Retina (tissue), 1 donor: Measurements from ENCODE around the gene NOX1.
"Not testable (repeated sequence)": the region's sequence is repeated elsewhere in the genome, so short reads cannot be mapped to it uniquely, and the experiment has no call there.

Experiments used
- DNase-seq: peaks from one replicate; pipeline ENCODE4 v3.0.0-alpha.2; 2016

The NOX1 gene

GRCh38 chrX:100819534-100819836 lies 54.7 kb downstream of the NOX1 start:
- DNase-seq = no peak

GRCh38 chrX:100817340-100817739 lies 56.8 kb downstream of the NOX1 start:
- DNase-seq = no peak

GRCh38 chrX:100812216-100813158 lies 61.7 kb downstream of the NOX1 start:
- DNase-seq = no peak

DNA sequence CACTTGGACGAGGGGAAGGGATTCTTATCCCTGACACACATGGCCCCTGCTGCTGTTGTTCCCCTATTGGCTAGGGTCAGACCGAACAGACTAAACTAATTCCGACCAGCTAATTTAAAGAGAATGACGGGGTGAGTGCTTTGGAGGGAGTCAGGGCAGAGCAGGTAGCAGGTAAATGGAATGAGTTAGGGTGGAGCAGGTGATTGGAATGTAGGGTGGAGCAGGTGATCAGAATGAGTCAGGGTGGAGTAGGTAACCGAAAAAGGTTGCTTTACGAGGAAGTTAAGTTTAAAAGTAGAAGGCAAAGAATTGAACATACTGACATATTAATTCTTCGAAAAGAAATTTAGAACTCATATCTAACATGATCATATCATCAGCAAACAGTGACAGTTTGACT lies 65.9 kb downstream of the NOX1 start:
- DNase-seq = not testable (repeated sequence)

GRCh38 chrX:100804780-100805179 lies 69.4 kb downstream of the NOX1 start:
- no peak for DNase-seq

GRCh38 chrX:100802843-100803242 lies 71.3 kb downstream of the NOX1 start:
- DNase-seq = no peak

GRCh38 chrX:100798484-100799214 lies 75.5 kb downstream of the NOX1 start:
- DNase-seq = no peak

- no peak for DNase-seq
Observed at GRCh38 chrX:100797359-100797758, 76.8 kb downstream of the NOX1 start.

- not testable (repeated sequence) for DNase-seq
Observed at GRCh38 chrX:100796371-100796770, 77.8 kb downstream of the NOX1 start.
